ENCODE measurements around the gene CPS1. TPM values are rescaled to one million over a fixed set of nuclear protein-coding genes. Genes with fewer than 3 reads are reported as not detected.

Gene CPS1
- total and polyA plus RNA-seq, 10 donors, result 0.30 to 8.1 (median 3.2) TPM

DNA sequence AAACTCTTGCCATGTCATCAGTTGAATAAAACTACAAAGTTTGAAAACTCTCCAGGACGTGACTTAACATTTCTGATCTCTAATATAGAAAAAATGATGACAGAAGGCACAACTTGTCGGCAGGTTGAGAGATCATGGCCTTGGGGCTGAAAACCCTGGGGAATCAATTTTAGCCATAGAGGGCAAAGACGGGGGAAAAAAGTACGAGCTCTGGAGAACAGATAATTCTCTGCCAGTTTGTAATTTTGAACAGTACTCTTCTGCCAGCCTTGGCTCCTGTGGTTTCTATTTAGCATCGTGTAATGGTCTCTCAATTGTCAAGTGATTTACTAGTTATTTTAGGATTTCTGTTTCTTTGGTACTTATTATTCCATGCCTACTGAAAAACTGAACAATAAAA is 25.3 kb upstream of the CPS1 start:
- intact Hi-C loops (cut with DNase I; ENCODE audit: low total_unique reads), result no loop called here
- H3K9me3 ChIP-seq, result no peaks in the 10 kb centered on the region
- WGBS, 5 donors, result 82 to 92% (median 85%) methylated on average over 5 of the region's 5 CpGs
- TF ChIP-seq, protein P1, sequence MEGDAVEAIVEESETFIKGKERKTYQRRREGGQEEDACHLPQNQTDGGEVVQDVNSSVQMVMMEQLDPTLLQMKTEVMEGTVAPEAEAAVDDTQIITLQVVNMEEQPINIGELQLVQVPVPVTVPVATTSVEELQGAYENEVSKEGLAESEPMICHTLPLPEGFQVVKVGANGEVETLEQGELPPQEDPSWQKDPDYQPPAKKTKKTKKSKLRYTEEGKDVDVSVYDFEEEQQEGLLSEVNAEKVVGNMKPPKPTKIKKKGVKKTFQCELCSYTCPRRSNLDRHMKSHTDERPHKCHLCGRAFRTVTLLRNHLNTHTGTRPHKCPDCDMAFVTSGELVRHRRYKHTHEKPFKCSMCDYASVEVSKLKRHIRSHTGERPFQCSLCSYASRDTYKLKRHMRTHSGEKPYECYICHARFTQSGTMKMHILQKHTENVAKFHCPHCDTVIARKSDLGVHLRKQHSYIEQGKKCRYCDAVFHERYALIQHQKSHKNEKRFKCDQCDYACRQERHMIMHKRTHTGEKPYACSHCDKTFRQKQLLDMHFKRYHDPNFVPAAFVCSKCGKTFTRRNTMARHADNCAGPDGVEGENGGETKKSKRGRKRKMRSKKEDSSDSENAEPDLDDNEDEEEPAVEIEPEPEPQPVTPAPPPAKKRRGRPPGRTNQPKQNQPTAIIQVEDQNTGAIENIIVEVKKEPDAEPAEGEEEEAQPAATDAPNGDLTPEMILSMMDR (IDR thresholded peaks at IDR 0.05 in 8 of 11, conservative IDR thresholded peaks at IDR 0.05 in 3 of 11), result no peak
- TF ChIP-seq POLR2AphosphoS5 (IDR thresholded peaks at IDR 0.05) (no peak), POLR2A (IDR thresholded peaks at IDR 0.05) (no peak)
- no peak for DNase-seq
- H3K27ac ChIP-seq, result no peak overlapping the region
- H3K4me1 ChIP-seq, result no peaks in the 10 kb centered on the region
- H3K4me3 ChIP-seq, result no peak overlapping the region
- H3K36me3 ChIP-seq, result no peaks in the 10 kb centered on the region
- H3K27me3 ChIP-seq (replicated peaks in 1 of 7), result no peaks in the 10 kb centered on the region

DNA sequence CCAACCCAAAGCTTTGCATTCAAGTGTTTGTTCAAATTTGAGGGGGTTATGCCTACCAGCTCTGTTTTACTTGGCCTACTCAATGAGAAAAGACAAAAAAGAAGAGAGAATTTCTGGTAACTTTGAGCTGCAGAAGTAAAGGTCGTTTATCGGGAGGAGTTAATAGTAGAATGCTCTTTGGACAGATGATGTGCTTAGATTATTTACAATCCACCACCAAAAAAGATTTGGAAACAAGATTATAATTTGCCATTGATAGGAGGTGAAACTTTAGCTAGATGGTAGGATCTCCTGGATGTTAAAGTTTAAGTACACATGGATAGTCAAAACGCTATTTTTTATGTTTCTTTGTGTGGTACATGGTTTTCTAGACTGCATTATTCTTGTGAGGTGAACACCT is 24.9 kb upstream of the CPS1 start:
- no peak for DNase-seq
- H3K27ac ChIP-seq, result no peak overlapping the region
- H3K27me3 ChIP-seq (replicated peaks in 1 of 7), result no peaks in the 10 kb centered on the region
- TF ChIP-seq, protein P1 (IDR thresholded peaks at IDR 0.05 in 8 of 11, conservative IDR thresholded peaks at IDR 0.05 in 3 of 11), result no peak
- TF ChIP-seq POLR2A (IDR thresholded peaks at IDR 0.05) (no peak), POLR2AphosphoS5 (IDR thresholded peaks at IDR 0.05) (no peak)
- 86 to 94% (median 88%) methylated on average over 3 of the region's 3 CpGs for WGBS, 5 donors
- intact Hi-C loops (cut with DNase I; ENCODE audit: low total_unique reads), result no loop called here
- H3K4me3 ChIP-seq, result no peak overlapping the region
- H3K36me3 ChIP-seq, result no peaks in the 10 kb centered on the region
- H3K4me1 ChIP-seq, result no peaks in the 10 kb centered on the region
- H3K9me3 ChIP-seq, result no peaks in the 10 kb centered on the region

DNA sequence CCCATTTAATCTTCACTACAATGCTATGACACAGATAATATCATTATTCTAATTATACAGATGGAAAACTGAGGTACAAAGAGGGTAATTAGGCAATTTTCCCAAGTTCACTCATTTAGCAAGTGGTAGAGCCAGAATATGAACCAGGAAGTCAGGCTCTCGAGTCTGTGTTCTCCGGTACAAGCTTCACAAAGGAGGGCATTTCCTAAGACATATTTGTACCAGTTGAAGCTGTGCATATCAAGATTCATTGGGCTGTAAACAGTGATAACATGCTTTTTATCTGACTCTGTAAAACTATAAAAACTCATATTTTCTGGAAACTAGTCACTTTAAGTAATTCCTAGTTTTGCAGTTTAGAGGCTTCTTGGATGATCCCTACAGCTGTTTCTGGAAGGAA is 23.0 kb upstream of the CPS1 start:
- Histone ChIP-seq H3K4me3 (no peak overlapping the region), H3K27me3 (replicated peaks in 1 of 7) (no peaks in the 10 kb centered on the region), H3K4me1 (no peaks in the 10 kb centered on the region), H3K36me3 (no peaks in the 10 kb centered on the region), H3K27ac (no peak overlapping the region), H3K9me3 (no peaks in the 10 kb centered on the region)
- TF ChIP-seq, protein P1 (IDR thresholded peaks at IDR 0.05 in 8 of 11, conservative IDR thresholded peaks at IDR 0.05 in 3 of 11), result no peak
- DNase-seq, result no peak
- intact Hi-C loops (cut with DNase I; ENCODE audit: low total_unique reads), result no loop called here
- 64 to 90% (median 82%) methylated on average over 2 of the region's 2 CpGs for WGBS, 5 donors

DNA sequence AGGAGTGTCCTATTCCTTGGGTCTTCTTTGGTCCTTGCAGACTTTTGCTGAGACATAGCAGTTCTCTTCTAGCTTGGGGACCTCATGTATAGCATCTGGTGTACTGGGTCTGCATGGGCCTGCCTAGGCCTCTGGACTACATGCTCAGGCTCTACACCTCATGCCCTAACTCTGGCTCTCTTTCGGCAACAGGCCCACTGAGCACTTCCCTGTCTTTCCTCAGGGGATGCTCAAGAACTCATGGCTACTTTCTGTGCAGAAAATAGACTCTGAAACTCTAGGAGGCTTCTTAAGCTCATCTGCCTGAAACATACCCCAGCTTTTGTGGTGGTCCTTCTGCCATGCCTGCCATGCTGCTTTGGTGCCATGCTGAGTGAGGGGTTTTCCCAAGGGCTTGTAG is 21.5 kb upstream of the CPS1 start:
- DNase-seq, result no peak
- no peak for TF ChIP-seq POLR2AphosphoS5 (IDR thresholded peaks at IDR 0.05)
- no peak for TF ChIP-seq POLR2A (IDR thresholded peaks at IDR 0.05)
- TF ChIP-seq, protein P1 (IDR thresholded peaks at IDR 0.05 in 8 of 11, conservative IDR thresholded peaks at IDR 0.05 in 3 of 11), result no peak
- no peak overlapping the region for H3K27ac ChIP-seq
- WGBS, 5 donors, result 64 to 100% (median 79%) methylated on average over 1 of the region's 1 CpG
- no peaks in the 10 kb centered on the region for H3K9me3 ChIP-seq
- no peaks in the 10 kb centered on the region for H3K36me3 ChIP-seq
- H3K4me3 ChIP-seq, result no peak overlapping the region
- intact Hi-C loops (cut with DNase I; ENCODE audit: low total_unique reads), result no loop called here
- H3K4me1 ChIP-seq, result no peaks in the 10 kb centered on the region
- no peaks in the 10 kb centered on the region for H3K27me3 ChIP-seq (replicated peaks in 1 of 7)
